DND-41 (cell line): Measurements from ENCODE around the gene SLC25A19.
"Not testable (repeated sequence)": the region's sequence is repeated elsewhere in the genome, so short reads cannot be mapped to it uniquely, and the experiment has no call there.

ENCODE experiments used
- ATAC-seq: fragments of 200-7000 bp; cut with Tn5 transposase; 3 replicates; pipeline ENCODE4 v1.9.1; 2021; ENCODE audit warnings: low read depth; ENCODE audit not compliant: insufficient read depth
- DNase-seq: peaks from one replicate; pipeline ENCODE4 v3.0.0-alpha.2; 2020
- H2AFZ ChIP-seq: 2 replicates; pipeline ENCODE4 v1.6.0; 2012; ENCODE audit warnings: low read depth, low read length
- H3K27ac ChIP-seq: 2 replicates; pipeline ENCODE4 v1.5.1; 2012; ENCODE audit warnings: low read length, inconsistent platforms
- H3K27me3 ChIP-seq: fragments of 200-600 bp; sonication (generic); 2 replicates; pipeline ENCODE4 v1.6.0; 2012; ENCODE audit warnings: low read length, mild to moderate bottlenecking, inconsistent platforms; ENCODE audit not compliant: insufficient read depth, poor library complexity
- H3K36me3 ChIP-seq: 2 replicates; pipeline ENCODE4 v1.5.1; 2012; ENCODE audit warnings: low read length, inconsistent platforms; ENCODE audit not compliant: insufficient read depth
- H3K4me1 ChIP-seq: 2 replicates; pipeline ENCODE4 v1.5.1; 2012; ENCODE audit warnings: mild to moderate bottlenecking, low read length; ENCODE audit not compliant: insufficient read depth
- H3K4me2 ChIP-seq: 2 replicates; pipeline ENCODE4 v1.6.0; 2012; ENCODE audit warnings: mild to moderate bottlenecking, moderate library complexity, low read length, inconsistent platforms; ENCODE audit not compliant: insufficient read depth
- H3K4me3 ChIP-seq, 2 experiments: fragments of 200-600 bp in 1 of 2; shearing (Covaris generic) in 1 of 2; 2 replicates each; pipeline ENCODE4 v1.5.1; 2012 to 2016; ENCODE audit warnings: inconsistent platforms in 2 of 2, low read length in 2 of 2, mild to moderate bottlenecking in 2 of 2, low read depth in 1 of 2, moderate library complexity in 1 of 2
- H3K79me2 ChIP-seq: 2 replicates; pipeline ENCODE4 v1.6.0; 2012; ENCODE audit warnings: low read length, inconsistent platforms; ENCODE audit not compliant: insufficient read depth
- H3K9ac ChIP-seq: 2 replicates; pipeline ENCODE4 v1.6.0; 2012; ENCODE audit warnings: low read depth, mild to moderate bottlenecking, inconsistent platforms, low read length, moderate library complexity
- H3K9me3 ChIP-seq: 2 replicates; pipeline ENCODE4 v1.5.1; 2012; ENCODE audit warnings: low read length, moderate library complexity, mild to moderate bottlenecking, inconsistent platforms; ENCODE audit not compliant: insufficient read depth, severe bottlenecking
- H4K20me1 ChIP-seq: 2 replicates; pipeline ENCODE4 v1.6.0; 2012; ENCODE audit warnings: low read length; ENCODE audit not compliant: insufficient read depth
- EZH2 ChIP-seq: IDR thresholded peaks from 3 replicates; pipeline ENCODE4 v1.6.1; 2012; ENCODE audit warnings: borderline replicate concordance, low read depth, mild to moderate bottlenecking, moderate library complexity, low read length, inconsistent platforms; ENCODE audit not compliant: severe bottlenecking
- TF ChIP-seq, protein P1 (sequence below): IDR thresholded peaks from 2 replicates; pipeline ENCODE4 v1.5.1; 2012; ENCODE audit warnings: borderline replicate concordance, low read length, moderate library complexity, mild to moderate bottlenecking; ENCODE audit not compliant: poor library complexity, severe bottlenecking; ENCODE audit errors: extremely low read depth

The SLC25A19 gene

DNA sequence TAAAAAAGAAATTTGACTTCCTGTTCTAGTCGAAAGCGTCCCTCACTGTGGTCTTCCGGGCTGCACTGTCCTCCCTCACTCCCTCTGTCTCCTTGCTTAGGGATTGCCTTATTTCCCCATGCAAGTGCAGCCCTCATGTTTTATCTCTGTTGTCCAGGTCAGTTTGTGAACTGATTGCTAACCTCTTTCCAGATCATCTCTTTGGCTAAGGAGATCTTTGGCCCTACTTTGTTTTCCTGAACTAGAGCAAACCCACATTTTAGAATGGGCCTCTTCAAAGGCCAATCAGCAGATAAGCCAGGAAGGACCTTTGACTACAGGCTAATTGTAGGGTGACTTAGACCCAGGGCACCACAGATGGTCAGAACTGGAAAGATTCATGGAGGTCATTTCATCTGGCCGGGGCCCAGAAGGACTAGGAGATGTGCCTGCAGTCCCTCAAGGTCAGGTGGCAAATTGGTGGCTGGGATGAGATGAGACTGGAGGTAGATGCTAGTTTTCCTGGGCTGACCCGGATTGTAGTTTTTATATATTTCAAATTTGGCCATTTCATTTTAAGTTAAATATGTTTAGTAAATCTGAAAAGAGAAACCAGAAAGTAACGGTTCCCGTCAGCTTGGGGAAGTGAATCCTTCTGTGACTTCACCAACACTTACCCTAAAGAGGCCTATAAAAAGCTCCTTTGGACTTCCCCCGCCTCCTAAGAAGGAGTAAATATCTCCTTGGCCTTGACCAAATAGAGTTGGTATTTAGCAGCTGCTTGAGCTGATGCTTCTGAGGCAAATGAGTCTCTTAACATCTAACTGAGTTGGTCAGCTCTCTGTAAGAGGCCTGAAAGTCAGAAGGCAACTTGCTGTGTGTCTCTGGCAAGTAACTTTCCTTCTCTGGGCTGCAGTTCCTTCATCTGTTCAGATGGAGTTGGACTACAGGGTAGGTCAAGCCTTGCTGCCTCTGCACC lies 6.2 kb upstream of the SLC25A19 start:
- ATAC-seq = no peak
- Histone ChIP-seq H3K4me2 (no peak overlapping the region), H3K4me1 (peaks cover 4% of the 10 kb centered on the region), H3K36me3 (no peaks in the 10 kb centered on the region), H3K9ac (no peak overlapping the region), H3K9me3 (no peaks in the 10 kb centered on the region), H3K27me3 (no peaks in the 10 kb centered on the region), H3K4me3 (no peak overlapping the region), H2AFZ (no peak overlapping the region), H4K20me1 (no peaks in the 10 kb centered on the region), H3K79me2 (no peaks in the 10 kb centered on the region), H3K27ac (no peak overlapping the region)
- TF ChIP-seq, protein P1, sequence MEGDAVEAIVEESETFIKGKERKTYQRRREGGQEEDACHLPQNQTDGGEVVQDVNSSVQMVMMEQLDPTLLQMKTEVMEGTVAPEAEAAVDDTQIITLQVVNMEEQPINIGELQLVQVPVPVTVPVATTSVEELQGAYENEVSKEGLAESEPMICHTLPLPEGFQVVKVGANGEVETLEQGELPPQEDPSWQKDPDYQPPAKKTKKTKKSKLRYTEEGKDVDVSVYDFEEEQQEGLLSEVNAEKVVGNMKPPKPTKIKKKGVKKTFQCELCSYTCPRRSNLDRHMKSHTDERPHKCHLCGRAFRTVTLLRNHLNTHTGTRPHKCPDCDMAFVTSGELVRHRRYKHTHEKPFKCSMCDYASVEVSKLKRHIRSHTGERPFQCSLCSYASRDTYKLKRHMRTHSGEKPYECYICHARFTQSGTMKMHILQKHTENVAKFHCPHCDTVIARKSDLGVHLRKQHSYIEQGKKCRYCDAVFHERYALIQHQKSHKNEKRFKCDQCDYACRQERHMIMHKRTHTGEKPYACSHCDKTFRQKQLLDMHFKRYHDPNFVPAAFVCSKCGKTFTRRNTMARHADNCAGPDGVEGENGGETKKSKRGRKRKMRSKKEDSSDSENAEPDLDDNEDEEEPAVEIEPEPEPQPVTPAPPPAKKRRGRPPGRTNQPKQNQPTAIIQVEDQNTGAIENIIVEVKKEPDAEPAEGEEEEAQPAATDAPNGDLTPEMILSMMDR = no peak
- no peak for TF ChIP-seq EZH2
- no peak for DNase-seq

DNA sequence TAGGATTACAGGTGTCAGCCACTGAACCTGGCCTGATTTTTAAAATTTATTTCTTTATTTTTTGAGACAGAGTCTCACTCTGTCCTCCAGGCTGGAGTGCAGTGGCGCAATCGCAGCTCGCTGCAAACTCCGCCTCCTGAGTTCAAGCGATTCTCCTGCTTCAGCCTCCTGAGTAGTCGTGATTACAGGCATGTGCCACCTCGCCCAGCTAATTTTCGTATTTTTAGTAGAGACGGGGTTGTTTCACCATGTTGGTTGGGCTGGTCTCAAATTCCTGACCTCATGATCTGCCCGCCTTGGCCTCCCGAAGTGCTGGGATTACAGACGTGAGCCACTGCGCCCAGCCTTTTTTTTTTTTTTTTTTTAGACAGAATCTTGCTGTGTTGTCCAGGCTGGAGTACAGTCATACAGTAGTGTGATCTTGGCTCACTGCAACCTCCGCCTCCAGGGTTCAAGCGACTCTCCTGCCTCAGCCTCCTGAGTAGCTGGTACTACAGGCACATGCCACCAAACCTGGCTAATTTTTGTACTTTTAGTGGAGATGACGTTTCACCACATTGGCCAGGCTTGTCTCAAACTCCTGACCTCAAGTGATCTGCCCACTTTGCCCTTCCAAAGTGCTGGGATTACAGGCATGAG lies 3.7 kb upstream of the SLC25A19 start:
- not testable (repeated sequence) for H3K4me3 ChIP-seq, H4K20me1 ChIP-seq, DNase-seq, H3K27me3 ChIP-seq, H3K4me2 ChIP-seq, ATAC-seq, H3K9me3 ChIP-seq, H3K27ac ChIP-seq, H3K36me3 ChIP-seq, H2AFZ ChIP-seq, H3K9ac ChIP-seq
- H3K79me2 ChIP-seq = peaks cover 12% of the 10 kb centered on the region
- peaks cover 14% of the 10 kb centered on the region for H3K4me1 ChIP-seq

DNA sequence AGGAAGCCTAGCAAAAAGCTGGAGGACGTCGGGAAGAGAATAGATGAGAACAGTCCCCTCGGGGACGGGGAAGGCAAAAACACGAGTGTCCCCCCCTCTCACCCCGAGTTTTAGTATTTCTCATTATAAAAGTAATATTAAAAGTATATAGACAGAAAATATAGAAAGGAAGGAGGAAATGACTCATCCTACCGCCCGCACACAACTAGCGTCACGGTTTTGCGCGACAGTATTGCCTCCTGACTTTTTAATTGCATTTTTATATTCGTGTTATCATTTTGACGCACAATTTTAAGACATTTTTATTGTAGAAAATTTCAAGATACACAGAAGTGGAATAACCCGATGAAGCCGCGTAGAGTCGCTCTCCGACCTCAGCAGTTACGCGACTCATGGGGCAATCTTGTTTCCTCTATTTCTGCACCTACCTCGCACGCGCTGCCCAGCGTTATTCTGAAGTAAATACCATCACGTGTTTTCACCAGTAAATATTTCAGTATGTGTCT lies 652 bp upstream of the SLC25A19 start:
- ATAC-seq (no peak), DNase-seq (peak; percentile 63)
- Histone ChIP-seq H3K9ac (peak overlapping the region; percentile 66), H3K9me3 (no peaks in the 10 kb centered on the region), H3K79me2 (peaks cover 34% of the 10 kb centered on the region), H2AFZ (peak overlapping the region; percentile 87), H3K4me2 (peak overlapping the region; percentile 90), H3K36me3 (peaks cover 26% of the 10 kb centered on the region), H3K4me3 (peak overlapping the region; percentile 32 to 88; a peak in 3 of 4 replicates), H4K20me1 (no peaks in the 10 kb centered on the region; the same call in 1 of the 2 replicates), H3K4me1 (peaks cover 24% of the 10 kb centered on the region), H3K27me3 (no peaks in the 10 kb centered on the region), H3K27ac (peak overlapping the region; percentile 91)
- no peak for TF ChIP-seq EZH2
- TF ChIP-seq, protein P1 = peak; percentile 53

DNA sequence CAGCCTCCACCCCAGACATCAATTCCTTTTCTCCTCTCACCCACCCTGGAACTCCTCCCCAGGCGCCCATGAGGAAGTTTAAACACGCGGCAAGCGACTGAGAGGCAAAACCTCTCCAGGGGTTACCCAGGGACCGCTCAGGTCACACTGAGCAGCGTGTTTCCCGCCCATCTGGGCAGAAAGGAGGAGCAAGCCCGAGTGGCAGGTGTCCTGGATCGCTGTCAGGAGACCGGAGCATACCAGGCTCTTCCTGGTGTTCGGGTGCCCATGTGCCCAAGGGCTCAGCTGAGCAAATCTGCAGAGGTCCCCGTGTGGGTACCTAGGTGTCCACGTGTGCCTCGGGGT lies 491 bp downstream of the SLC25A19 start:
- TF ChIP-seq EZH2 = no peak
- TF ChIP-seq, protein P1 = no peak
- peak overlapping the region; percentile 90 for H2AFZ ChIP-seq
- ATAC-seq = peak; percentile 8

More for the DNA sequence above, 491 bp downstream of the SLC25A19 start:
- Histone ChIP-seq H4K20me1 (no peaks in the 10 kb centered on the region; the same call in 1 of the 2 replicates), H3K9me3 (no peaks in the 10 kb centered on the region), H3K4me1 (peaks cover 24% of the 10 kb centered on the region), H3K4me2 (peak overlapping the region; percentile 90), H3K4me3 (peak overlapping the region; percentile 67 to 88), H3K79me2 (peaks cover 34% of the 10 kb centered on the region), H3K9ac (peak overlapping the region; percentile 66), H3K27me3 (no peaks in the 10 kb centered on the region), H3K27ac (peak overlapping the region; percentile 62), H3K36me3 (peaks cover 30% of the 10 kb centered on the region)
- DNase-seq = peak; percentile 58
